Mammary epithelial cell (primary cell): Measurements from ENCODE around the gene AUTS2.

Source experiments
- CTCF ChIP-seq, 2 donors: IDR thresholded peaks in 1 of 2; conservative IDR thresholded peaks in 1 of 2; 2 replicates each; pipeline ENCODE4 v1.5.1; 2011 to 2012; ENCODE audit warnings: inconsistent platforms in 2 of 2, low read length in 2 of 2, mild to moderate bottlenecking in 2 of 2, control low read depth in 1 of 2, low read depth in 1 of 2; ENCODE audit not compliant: insufficient read depth in 1 of 2; ENCODE audit errors: extremely low read depth in 1 of 2
- EZH2 ChIP-seq: IDR thresholded peaks from 2 replicates; pipeline ENCODE4 v1.6.1; 2012; ENCODE audit warnings: low read length, inconsistent platforms, borderline replicate concordance

- no peak for TF ChIP-seq CTCF (conservative IDR thresholded peaks at IDR 0.05 in 1 of 2, IDR thresholded peaks at IDR 0.05 in 1 of 2; ENCODE audit: extremely low read depth in 1 of 2, insufficient read depth in 1 of 2, low read depth in 1 of 2, low read length in 2 of 2)
- TF ChIP-seq EZH2 = no peak
These were observed 297.8 kb downstream of the AUTS2 start for GRCh38 chr7:69896121-69896520.
